Stimulated activated CD4-positive, alpha-beta T cell treated with anti-CD3 and anti-CD28 coated beads, TNF-alpha, amount 100 ng/mL, for 4 hours (primary cell): ENCODE measurements around the gene AGBL5.

Experiments used
- DNase-seq, 3 experiments: peaks; one replicate each; pipeline ENCODE4 v3.0.0-alpha.2; 2020; ENCODE audit warnings: low read depth in 3 of 3

AGBL5 gene

DNA sequence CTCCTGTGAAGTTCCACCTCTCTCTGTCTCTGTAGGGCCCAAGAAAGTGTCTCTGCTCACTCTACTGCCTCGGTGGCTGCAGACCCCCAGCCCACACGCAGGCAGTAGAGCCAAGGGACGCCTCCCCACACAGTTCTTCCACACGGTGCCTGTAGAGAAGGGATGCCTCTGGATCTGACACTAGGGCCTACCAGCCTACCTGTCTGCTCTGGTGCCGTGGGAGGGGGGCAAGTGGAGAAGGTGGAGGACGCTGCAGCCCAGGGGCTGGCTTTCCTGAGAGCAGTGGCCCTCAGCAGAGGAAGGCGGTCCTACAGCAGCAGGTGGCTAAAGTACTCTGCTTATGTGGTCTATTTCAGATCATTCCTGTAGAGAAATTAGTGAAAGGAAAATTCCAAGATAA lies 27.7 kb upstream of the AGBL5 start:
- no peak for DNase-seq

DNA sequence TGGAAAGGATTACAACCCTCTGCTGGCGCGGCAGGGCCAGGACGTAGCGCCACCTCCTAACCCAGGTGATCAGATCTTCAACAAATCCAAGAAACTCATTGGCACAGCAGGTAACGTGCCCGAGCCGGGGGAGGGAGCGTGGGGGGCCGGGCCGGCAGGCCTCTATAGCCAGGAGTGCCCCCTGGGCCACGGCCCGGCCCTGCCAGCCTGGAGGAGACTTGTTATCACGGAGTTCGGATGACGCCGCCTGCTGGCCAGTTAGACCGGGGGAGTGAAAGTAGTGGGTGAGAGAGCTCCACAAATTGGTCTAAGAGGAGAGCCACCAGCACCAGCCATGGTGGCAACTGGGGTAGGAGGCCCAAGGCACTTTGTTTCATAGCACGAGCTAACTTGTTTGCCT lies 27.3 kb upstream of the AGBL5 start:
- DNase-seq: no peak

DNA sequence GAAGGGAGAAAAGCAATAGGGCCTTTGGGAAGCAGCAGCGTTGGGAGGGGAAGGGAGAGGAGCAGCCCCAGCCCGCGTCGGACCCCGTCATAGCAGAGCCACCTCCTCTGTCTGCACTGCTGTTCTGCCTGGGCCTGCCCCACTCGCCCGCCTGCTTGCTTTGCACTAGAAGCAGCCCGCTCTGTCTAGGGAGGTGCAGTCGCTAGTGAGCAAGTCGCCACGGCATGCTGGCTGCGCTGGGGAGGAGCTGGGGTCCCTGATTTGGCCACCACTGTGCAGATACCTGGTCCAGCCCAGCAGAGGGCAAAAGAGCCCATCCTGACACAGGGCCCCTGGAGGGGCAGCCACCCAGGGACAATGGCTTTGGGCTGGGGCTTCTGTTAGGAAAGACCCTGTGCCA lies 26.7 kb upstream of the AGBL5 start:
- no peak for DNase-seq

DNA sequence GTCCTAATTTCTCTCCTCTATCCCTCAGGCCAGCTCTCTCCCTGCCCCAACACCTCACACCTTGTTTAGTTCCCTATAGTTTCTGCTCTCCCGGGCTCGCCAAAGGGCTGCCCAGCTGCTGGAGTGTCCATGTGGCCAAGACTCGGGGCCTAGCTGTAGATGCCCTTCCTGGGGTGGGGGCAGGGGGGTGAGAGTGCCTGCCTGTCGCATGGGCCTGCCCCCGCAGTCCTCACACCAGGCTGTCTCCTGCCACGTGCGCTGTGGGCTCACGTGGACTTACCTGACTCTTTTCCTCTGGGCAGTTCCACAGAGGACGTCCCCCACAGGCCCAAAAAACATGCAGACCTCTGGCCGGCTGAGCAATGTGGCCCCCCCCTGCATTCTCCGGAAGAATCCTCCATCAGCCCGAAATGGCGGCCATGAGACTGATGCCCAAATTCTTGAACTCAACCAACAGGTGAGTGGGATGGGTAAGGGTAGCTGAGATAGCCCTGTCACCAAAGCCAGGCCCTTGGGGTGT lies 26.1 kb upstream of the AGBL5 start:
- DNase-seq: no peak

DNA sequence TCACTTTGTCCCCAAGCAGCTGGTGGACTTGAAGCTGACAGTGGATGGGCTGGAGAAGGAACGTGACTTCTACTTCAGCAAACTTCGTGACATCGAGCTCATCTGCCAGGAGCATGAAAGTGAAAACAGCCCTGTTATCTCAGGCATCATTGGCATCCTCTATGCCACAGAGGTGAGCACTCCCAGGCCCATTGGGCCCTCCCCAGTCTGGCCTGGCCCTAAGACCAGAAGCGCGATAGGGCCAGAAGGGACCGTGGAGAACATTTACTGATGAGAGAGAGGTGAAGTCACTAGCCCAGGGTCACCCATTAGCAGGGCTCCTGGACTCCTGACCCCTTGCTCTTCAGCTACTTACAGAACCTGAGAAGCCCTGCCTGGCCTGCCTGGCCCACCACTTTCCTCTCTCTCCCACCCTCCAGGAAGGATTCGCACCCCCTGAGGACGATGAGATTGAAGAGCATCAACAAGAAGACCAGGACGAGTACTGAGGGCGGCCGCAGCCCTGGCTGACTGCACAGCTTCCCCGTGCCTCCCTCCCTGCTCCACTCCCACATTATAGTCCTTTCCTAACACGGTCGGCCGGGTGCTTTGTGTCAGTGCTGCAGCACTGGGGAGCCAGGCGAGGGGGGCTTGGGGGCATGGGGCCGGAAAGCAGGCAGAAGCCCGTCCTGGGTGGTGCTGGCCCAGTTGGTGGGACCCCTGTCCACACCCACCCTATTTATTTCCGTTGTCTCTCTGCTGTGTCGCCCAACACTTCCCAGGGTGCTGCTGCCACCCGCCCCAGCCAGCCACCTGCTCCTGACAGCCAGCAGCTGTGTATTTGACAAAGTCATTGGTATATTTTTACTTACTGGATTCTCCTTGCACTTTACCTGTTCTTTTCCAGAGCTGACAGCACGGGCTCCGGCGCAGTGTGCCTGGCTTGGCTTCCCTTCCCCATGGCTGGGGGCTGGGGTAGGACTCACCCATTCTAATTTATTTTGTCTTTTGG lies 25.3 kb upstream of the AGBL5 start:
- no peak for DNase-seq

DNA sequence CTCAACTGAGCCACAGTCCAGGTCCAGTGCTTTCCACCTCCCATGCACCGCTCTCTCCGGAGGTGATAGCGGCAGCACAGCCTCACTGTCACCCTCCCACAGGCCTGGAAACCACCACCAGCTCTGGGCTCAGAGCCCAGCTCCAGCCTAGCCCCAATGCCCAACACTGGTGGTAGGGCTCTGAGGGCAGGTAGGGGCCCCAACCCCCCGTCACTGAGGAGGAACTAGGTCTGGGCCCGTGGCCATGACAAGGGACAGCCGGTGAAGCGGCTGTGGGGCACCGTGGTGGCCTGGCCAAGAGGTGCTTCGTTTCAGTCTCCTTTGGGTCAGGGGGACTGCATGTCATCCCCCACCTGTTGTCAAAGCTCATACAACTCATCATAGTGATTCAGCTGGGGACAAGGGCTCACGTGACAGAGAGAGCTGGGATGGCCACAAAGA lies 24.2 kb upstream of the AGBL5 start:
- no peak for DNase-seq

DNA sequence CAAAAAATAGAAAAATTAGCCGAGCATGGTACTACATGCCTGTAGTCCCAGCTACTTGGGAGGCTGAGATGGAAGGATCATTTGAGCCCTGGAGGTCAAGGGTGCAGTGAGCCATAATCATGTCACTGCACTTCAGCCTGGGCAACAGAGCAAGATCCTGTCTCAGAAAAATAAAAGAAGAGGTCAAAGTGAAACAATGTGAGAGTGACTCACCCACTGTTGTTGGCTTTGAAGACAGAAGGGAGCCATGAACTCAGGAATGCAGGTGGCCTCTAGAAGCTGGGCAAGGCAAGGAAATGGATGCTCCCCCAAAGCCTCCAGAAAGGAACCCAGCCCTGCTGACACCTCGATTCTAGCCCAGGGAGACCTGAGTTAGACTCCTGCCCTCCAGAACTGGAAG lies 22.4 kb upstream of the AGBL5 start:
- no peak for DNase-seq

DNA sequence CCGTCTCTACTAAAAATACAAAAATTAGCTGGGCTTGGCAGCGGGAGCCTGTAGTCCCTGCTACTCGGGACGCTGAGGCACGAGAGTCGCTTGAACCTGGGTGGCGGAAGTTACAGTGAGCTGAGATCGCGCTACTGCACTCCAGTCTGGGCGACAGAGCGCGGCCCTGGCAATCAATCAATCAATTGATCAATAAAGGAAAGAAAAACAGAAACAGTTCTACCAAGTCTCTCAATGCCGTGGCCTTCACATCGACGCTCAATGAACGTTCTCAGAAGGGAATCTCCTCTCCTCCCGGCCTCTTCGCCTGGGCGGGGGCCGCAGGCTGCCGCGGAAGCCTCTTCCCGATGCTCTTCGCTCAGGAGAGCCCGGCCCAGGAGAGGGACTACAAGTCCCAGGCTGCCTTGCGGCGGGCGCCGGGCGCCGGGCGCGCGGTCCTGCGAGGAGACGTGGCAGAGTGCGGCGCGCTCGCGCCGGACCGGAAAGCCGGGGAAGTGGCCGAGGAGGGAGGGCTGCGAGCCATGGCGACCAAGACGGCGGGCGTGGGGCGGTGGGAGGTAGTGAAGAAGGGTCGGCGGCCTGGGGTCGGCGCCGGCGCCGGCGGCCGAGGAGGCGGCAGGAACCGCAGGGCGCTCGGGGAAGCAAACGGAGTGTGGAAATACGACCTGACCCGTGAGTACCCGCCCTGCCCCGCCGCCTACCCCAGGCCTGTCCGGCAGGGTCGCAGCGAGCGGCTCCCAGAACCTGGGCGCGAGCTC lies 18.8 kb upstream of the AGBL5 start, which contains the start of gene TMEM214:
Gene TMEM214 (plus strand): TSS at position 471 of the 758 bp plus-strand sequence. CDS start 51 bp downstream, at position 522.
- peak; percentile 47 to 71 (median 68) for DNase-seq

DNA sequence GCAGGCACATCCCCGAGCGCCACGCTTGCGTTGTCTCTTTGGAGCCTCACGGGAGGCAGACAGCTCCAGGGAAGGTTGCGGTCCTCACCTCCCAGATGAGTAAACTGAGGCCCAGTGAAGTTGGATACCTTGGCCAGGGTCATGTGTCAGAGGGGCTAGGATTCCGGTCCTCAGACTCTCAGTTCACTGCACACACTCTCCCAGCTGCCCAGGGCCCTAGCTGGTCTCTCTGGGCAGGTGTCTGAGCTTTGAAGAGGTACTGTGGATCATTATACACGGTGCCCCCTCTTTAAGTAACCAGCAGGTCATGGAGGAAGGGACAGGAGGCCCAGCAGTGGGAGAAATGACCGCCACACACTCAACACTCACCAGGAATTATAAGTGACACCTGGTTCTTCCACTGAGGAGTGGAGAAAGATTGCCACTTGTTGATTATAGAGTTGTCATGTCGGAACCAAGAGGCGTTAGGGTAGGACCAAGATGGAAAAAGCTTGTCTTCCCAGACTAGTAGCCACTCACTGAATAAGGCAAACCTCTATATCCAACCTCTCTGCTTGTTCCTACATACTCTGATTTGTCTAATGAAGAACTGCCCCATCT lies 18.1 kb upstream of the AGBL5 start:
- DNase-seq: peak in 1 of 3 experiments; percentile 10

DNA sequence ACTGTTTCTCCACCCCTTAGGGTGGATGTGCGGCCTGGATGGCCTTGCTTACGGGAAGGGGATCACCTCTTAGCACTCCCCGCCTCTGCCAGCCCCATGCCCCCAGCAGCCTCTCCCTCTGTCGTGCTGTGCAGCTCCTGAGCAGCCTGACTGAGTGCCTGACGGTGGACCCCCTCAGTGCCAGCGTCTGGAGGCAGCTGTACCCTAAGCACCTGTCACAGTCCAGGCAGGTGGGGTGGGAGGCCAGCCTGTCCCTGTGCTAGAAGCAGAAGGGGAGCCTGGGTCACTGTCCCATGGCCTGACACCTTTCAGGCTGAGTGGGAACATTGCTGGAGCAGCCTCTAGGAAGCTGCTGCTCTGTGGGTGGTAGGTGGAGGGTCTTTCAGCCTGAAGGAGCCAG lies 13.5 kb upstream of the AGBL5 start:
- no peak for DNase-seq

DNA sequence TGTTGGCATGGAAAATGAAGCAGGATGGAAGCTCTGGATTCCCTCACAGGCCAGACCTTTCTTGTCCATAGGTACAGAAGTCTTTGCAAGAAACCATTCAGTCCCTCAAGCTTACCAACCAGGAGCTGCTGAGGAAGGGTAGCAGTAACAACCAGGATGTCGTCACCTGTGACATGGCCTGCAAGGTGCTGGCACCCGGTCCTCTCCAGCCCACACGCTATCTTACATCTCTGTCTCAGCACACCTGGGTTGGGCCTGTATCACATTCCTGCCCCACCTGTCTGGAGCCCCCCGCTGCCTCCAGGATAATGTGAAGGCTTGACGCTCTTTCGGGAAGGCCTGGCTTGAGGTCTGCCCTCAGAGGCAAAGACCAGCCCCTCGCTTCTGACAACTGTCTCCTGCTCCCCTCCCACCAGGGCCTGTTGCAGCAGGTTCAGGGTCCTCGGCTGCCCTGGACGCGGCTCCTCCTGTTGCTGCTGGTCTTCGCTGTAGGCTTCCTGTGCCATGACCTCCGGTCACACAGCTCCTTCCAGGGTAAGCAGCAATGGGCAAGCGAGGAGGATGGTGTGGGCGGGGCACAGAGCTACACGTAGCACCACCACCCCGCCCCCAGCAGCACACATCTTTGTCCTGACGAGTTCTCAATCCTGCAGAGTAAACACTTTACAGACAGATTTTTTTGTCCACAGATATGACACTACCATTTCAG lies 12.7 kb upstream of the AGBL5 start:
- DNase-seq: no peak

DNA sequence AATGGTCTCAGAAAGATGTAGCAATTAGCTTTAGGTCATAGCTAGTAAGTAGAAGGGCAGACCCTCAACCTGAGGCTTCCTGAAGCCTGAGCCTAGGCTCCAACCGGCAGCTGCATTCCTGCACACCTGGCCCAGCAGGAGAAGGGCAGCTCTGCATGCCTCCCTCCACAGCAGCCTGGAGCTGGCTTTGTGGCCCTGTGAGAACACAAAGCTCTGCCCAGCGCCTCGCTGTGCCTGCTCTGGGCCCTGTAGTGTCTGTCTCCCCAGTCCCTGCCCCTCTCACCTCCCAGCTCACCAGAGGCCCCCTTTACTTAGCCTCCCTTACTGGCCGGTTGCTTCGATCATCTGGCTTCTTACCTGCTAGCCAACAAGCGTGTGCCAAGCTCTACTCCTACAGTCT lies 12.0 kb upstream of the AGBL5 start:
- no peak for DNase-seq

DNA sequence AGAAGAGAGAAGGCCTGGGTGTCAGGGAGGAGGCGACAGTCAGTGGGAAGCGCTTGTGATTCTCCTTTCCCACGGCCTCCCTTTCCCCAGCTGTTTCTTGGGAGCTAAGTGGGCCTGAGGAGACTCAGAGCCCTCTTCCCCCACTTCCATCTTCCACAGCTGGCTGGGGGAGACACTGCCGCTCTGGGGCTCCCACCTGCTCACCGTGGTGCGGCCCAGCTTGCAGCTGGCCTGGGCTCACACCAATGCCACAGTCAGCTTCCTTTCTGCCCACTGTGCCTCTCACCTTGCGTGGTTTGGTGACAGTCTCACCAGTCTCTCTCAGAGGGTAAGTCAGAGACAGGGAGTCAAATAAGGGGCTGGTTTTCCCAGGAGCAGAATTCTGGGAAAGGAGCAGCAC lies 11.6 kb upstream of the AGBL5 start:
- DNase-seq: no peak

DNA sequence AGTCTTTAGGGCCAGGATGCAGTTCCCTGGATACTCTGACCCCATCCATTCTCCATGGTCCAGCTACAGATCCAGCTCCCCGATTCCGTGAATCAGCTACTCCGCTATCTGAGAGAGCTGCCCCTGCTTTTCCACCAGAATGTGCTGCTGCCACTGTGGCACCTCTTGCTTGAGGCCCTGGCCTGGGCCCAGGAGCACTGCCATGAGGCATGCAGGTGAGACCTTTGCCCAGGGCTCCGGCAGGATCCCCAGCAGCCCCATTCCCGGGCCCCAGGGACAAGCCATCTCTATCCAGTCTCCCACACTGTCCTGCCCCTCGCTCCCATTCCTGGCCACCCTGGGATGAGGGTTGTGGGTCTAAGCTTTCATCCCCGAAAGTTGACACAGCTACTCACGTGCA lies 11.2 kb upstream of the AGBL5 start:
- no peak for DNase-seq

DNA sequence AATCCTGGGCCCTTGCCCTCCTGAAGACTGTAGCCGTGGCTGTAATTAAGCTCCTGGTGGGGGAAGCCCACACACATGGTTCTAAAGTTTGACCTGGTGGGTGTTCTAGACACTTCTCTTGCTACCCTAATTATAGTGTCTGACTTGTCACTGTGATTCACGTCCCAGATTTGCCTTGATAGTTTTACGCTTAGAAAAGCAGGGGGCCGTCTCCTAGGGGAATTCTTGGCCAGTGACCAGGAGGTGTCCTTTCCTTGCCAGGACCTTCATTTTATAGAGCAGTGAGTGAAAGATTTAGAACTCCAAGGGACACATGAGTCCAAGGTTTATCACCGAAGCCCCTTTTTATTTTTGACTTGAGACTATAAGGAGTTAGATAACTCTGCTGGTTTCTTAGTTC lies 9.7 kb upstream of the AGBL5 start:
- DNase-seq: no peak

DNA sequence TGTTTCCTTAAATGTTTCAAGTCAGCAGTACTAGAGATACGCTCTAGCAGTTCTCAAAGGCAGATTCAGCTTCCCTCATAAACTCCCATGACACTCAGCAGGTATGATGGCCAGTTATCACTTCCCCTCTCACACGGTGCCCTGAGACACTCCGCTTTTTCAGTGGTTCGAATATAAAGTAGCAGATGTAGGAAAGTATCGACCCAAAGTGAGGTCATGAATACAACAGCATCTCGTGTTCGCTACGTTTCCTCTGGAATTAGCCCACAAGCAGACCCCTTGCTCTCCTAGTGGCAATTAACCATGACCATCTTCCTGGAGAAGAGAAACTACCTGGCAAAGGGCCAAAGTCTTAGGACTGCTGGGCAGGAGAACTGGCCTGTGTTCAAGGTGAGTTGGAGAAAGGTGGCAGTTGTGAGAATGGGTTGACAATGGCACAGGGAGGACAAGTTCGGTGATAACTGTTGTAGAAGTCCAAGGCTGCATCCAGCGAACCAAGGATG lies 9.3 kb upstream of the AGBL5 start:
- no peak for DNase-seq

DNA sequence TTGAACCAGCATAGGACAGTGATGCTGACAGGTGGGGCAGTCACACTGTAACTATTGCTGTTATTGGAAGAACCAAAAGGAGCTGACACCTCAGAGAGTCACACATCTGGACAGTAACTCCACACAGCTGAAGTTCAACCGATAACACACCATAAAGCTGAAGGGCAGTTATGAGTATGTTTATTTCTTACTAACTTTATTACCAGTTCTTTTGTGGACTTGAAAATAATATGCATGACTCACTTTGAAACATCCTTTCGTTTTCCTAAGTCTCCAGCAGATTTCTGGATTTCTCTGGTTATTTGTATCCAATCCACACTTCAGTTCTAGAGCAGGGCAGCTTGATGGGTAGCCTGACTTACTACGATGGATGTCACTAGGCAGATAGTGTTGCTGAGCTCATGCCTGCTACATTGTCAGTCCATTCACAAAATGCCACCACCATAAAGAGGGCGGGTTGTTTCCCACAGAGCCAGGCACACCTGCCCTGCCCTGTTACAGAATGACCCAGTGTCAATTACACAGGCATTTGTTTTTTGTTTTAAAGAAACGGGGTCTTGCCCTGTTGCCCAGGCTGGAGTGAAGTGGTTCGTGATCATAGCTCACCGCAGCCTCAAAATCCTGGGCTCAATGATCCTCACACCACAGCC lies 8.4 kb upstream of the AGBL5 start:
- DNase-seq: no peak

DNA sequence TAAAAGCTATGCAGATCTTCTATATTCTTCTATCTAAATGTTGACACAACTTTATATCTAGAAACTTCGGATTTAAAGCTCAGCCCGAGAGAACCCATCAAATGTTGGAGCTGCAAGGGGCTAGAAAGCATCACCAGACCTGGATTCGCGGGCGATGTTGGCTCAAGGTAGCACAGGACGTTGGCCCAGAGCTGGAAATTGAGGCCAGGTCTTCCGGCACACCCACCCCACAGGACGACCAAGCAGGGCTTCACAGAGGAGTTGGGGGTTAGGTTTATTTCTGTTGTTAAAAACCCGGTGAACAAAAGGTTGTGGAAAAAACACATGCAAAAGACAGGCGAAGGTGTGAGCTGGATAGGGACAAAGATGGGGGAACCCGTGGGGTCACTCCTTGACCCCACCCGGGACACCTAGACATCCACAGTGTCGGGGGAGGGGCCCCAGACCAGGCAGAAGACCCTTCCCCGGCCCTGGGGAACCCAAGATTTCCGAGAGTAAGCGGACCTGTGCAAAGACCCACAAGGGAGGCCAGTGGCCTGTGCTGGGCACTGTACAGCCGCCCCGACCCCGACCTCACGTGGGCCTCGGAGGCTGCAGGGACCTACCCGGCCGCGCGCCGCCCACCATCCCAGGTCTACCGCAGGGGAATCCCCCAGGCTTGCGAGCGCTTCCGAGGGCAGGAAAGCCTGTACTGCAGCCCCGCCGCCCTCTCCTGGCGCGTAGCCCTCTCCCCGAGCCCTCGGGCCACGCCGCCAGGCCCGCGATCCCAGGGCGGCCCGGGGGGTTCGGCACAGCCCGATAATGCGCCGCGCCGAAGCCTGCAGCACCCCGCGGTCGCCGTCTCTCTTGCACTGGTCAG lies 1.8 kb upstream of the AGBL5 start:
- DNase-seq: peak; percentile 44 to 54 (median 51)

DNA sequence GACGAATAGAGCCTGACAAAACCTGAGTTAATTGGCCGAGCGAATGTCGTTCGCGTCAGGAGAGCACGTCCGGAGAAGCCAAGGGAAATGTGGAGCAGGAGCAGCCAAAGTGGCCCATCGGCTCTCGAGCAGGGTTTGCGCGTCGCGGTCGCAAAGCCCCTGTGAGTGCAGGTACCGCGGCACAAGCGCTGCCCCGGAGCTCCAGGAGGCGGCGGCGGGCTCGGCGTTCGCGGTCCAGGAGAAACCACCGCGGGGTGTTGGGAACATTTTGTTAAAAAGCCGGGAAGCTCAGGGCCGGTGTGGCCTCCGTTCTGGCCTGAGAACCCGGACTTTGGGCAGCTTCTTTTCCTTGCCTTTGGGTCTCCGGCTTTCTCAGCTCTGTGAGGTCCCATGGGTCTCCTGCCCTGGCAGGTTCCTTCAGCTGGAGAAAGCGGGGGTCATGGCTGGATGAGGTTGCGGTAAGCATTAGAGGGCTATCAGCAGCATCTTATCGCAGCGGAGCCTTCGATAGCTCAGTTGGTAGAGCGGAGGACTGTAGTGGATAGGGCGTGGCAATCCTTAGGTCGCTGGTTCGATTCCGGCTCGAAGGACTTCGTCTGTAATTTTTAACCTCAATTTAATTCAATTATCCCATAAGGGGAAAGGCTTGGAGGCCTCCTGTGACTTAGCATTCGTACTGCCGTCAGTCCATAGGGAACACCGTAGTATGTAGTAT lies 1.0 kb upstream of the AGBL5 start:
- DNase-seq: peak; percentile 85 to 91 (median 88)
